ENCODE data around the gene CIDEB. TPM values are rescaled to one million over a fixed set of nuclear protein-coding genes. Genes with fewer than 3 reads are reported as not detected.

Gene CIDEB
- total and polyA plus RNA-seq, 2 of the 8 experiments (the other 6 are each of a cell fraction or from before 2014, with no cell fraction given) = 0.11 TPM; not detected in 1

DNA sequence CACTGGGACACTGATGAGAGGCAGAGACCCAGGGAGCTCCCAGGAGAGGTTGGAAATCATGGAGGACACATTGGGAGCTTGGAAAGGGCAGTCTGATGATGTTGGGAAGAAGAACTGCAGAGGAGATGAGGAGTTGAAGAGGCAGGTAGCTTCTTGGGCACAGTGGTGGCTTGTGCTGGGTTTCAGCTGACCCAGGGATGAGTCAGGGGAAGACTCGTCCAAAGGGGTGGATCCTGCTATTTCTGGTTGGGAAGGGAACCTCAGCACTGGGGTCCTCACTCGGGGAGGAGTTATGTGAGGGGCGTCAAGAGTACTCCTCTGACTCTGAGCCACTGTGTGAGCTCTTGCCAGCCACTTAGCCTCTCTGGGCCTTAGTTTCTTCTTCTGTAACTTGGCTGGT, 15.6 kb upstream of the CIDEB start:
- Histone ChIP-seq H3K27ac (ENCODE audit: low read depth, low read length) (no peak overlapping the region), H3K79me2 (ENCODE audit: control insufficient read depth in 1 of 2, insufficient read depth in 2 of 2, low read length in 2 of 2) (no peaks in the 10 kb centered on the region), H3K18ac (ENCODE audit: extremely low read depth, low read length) (no peak overlapping the region), H3K27me3 (replicated peaks in 1 of 4; ENCODE audit: control insufficient read depth in 3 of 4, extremely low read depth in 1 of 4, insufficient read depth in 3 of 4, low read length in 3 of 4) (peaks cover 0 to 30% (median 17%) of the 10 kb centered on the region in 4 experiments; a peak in 6 of 7 replicates), H2BK120ac (replicated peaks; ENCODE audit: low read depth, low read length) (no peak overlapping the region), H3K4me2 (ENCODE audit: insufficient read depth in 1 of 2, low read depth in 2 of 2, low read length in 2 of 2) (no peak overlapping the region), H4K5ac (ENCODE audit: insufficient read length, low read depth, low read length) (no peak overlapping the region), H3K4me3 (ENCODE audit: extremely low read depth in 1 of 4, insufficient read depth in 2 of 4, low read depth in 3 of 4, low read length in 4 of 4) (no peak overlapping the region), H2BK15ac (ENCODE audit: low read length) (no peak overlapping the region), H3K36me3 (ENCODE audit: control insufficient read depth in 2 of 4, insufficient read depth in 4 of 4, low read length in 3 of 4) (no peaks in the 10 kb centered on the region), H3K56ac (replicated peaks; ENCODE audit: insufficient read length, low read depth, low read length) (no peak overlapping the region), H3K79me1 (ENCODE audit: low read depth, low read length) (no peaks in the 10 kb centered on the region), H2AFZ (ENCODE audit: low read length) (no peak overlapping the region), H3K14ac (ENCODE audit: insufficient read length) (no peak overlapping the region), H3K4ac (replicated peaks; ENCODE audit: insufficient read length, low read depth, low read length) (no peak overlapping the region), H3K9me3 (ENCODE audit: insufficient read depth in 2 of 2, low read depth in 1 of 2, low read length in 1 of 2) (no peaks in the 10 kb centered on the region), H3K23ac (ENCODE audit: insufficient read length) (no peak overlapping the region), H2BK12ac (ENCODE audit: low read depth, low read length) (0 out of 2 replicates have a peak overlapping the region, but pooled peaks have one; percentile 17), H4K91ac (replicated peaks; ENCODE audit: insufficient read length, low read length) (no peak overlapping the region), H3K4me1 (replicated peaks in 1 of 4; ENCODE audit: control insufficient read depth in 3 of 4, insufficient read depth in 4 of 4, low read length in 3 of 4) (no peaks in the 10 kb centered on the region), H2BK20ac (ENCODE audit: low read length) (no peak overlapping the region), H4K8ac (ENCODE audit: extremely low read depth, insufficient read depth, low read length) (no peak overlapping the region), H4K20me1 (replicated peaks in 1 of 2; ENCODE audit: control insufficient read depth in 1 of 2, insufficient read depth in 2 of 2, low read length in 2 of 2) (no peaks in the 10 kb centered on the region), H2BK5ac (ENCODE audit: low read depth, low read length) (no peak overlapping the region), H3K23me2 (ENCODE audit: low read depth, low read length) (no peaks in the 10 kb centered on the region; the same call in 1 of the 2 replicates), H3K9ac (replicated peaks in 1 of 4; ENCODE audit: extremely low read depth in 1 of 4, low read depth in 3 of 4, low read length in 3 of 4) (no peak overlapping the region), H2AK5ac (ENCODE audit: low read depth, low read length) (no peak overlapping the region)
- DNase-seq (ENCODE audit: low read depth in 1 of 2, low spot score in 2 of 2) = no peak
- TF ChIP-seq EZH2 (IDR thresholded peaks at IDR 0.05; ENCODE audit: low read depth, low read length, severe bottlenecking) (no peak), SRF (IDR thresholded peaks at IDR 0.05; ENCODE audit: low read depth, low read length) (no peak), RBBP5 (IDR thresholded peaks at IDR 0.05; ENCODE audit: borderline replicate concordance, low read depth, low read length) (no peak)
- ChIA-PET POLR2A (ENCODE audit: partially characterized antibody) (interaction anchor here (0.6 to 1.1 kb wide), 2 partner anchors 12 to 85 kb away, joined by 3 read pairs; partner anchors contain the start of gene ADCY4), CTCF (ENCODE audit: partially characterized antibody) (interaction anchor here (1.1 to 27.8 kb wide), 8 partner anchors 9 to 104 kb away, joined by 3 to 664 read pairs (median 5); partner anchors contain the start of genes CBLN3, CIDEB, KHNYN and TINF2)
- 73% methylated on average over 3 of the region's 3 CpGs; no CpG with 5 or more reads in 1 of the 2 experiments for WGBS, 2 experiments (ENCODE audit: extremely low coverage in 1 of 2, insufficient coverage in 1 of 2, insufficient read length in 1 of 2, insufficient replicate concordance in 2 of 2, low coverage in 1 of 2, low lambda C conversion rate in 2 of 2, missing lambda C conversion rate in 1 of 2)
- no peak for FAIRE-seq
